ENCODE data around the gene SAT1. TPM values are rescaled to one million over a fixed set of nuclear protein-coding genes. Genes with fewer than 3 reads are reported as not detected.
"Not testable (repeated sequence)": the region's sequence is repeated elsewhere in the genome, so short reads cannot be mapped to it uniquely, and the experiment has no call there.

SAT1 gene
- total RNA-seq, 4 donors from 2014 or later, result 557 to 1,009 (median 639) TPM

DNA sequence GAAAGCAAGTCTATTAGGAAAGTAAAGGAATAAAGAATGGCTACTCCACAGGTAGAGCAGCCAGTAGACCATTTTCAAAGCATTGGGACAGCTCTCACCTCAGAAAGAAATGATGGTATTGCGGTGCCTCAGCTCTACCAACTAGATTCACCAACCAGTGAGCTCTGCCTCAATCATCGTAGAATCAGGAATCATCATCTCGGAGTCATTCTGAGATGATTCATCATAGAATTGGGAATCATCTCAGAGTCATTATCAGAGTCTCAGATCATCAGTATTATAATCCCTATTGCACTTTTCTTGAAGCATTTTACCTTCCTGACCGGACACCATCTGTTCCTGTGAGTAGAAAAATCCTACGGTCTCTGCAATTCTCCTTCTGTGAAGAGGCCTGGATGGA is 17.5 kb upstream of the SAT1 start:
- Histone ChIP-seq H3K36me3 (no peaks in the 10 kb centered on the region), H3K9me3 (no peaks in the 10 kb centered on the region), H3K27me3 (no peaks in the 10 kb centered on the region), H3K27ac (no peak overlapping the region), H3K4me3 (no peak overlapping the region), H3K4me1 (no peaks in the 10 kb centered on the region)
- TF ChIP-seq, protein P1, sequence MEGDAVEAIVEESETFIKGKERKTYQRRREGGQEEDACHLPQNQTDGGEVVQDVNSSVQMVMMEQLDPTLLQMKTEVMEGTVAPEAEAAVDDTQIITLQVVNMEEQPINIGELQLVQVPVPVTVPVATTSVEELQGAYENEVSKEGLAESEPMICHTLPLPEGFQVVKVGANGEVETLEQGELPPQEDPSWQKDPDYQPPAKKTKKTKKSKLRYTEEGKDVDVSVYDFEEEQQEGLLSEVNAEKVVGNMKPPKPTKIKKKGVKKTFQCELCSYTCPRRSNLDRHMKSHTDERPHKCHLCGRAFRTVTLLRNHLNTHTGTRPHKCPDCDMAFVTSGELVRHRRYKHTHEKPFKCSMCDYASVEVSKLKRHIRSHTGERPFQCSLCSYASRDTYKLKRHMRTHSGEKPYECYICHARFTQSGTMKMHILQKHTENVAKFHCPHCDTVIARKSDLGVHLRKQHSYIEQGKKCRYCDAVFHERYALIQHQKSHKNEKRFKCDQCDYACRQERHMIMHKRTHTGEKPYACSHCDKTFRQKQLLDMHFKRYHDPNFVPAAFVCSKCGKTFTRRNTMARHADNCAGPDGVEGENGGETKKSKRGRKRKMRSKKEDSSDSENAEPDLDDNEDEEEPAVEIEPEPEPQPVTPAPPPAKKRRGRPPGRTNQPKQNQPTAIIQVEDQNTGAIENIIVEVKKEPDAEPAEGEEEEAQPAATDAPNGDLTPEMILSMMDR (IDR thresholded peaks at IDR 0.05), result no peak
- TF ChIP-seq POLR2A (IDR thresholded peaks at IDR 0.05) (no peak), EP300 (IDR thresholded peaks at IDR 0.05) (no peak)
- WGBS, 2 donors, result 89% methylated on average over 5 of the region's 5 CpGs
- no peak for DNase-seq (ENCODE audit: low spot score in 2 of 2)

GRCh38 chrX:23765868-23766267 is 17.1 kb upstream of the SAT1 start:
- Histone ChIP-seq H3K27me3 (no peaks in the 10 kb centered on the region), H3K4me1 (no peaks in the 10 kb centered on the region), H3K4me3 (no peak overlapping the region), H3K27ac (no peak overlapping the region), H3K9me3 (no peaks in the 10 kb centered on the region), H3K36me3 (no peaks in the 10 kb centered on the region)
- no peak for DNase-seq (ENCODE audit: low spot score in 2 of 2)
- TF ChIP-seq, protein P1 (IDR thresholded peaks at IDR 0.05), result no peak
- TF ChIP-seq EP300 (IDR thresholded peaks at IDR 0.05) (no peak), POLR2A (IDR thresholded peaks at IDR 0.05) (no peak)
- 80 to 90% methylated on average over 1 to 16 of the region's 16 CpGs for WGBS, 2 donors

DNA sequence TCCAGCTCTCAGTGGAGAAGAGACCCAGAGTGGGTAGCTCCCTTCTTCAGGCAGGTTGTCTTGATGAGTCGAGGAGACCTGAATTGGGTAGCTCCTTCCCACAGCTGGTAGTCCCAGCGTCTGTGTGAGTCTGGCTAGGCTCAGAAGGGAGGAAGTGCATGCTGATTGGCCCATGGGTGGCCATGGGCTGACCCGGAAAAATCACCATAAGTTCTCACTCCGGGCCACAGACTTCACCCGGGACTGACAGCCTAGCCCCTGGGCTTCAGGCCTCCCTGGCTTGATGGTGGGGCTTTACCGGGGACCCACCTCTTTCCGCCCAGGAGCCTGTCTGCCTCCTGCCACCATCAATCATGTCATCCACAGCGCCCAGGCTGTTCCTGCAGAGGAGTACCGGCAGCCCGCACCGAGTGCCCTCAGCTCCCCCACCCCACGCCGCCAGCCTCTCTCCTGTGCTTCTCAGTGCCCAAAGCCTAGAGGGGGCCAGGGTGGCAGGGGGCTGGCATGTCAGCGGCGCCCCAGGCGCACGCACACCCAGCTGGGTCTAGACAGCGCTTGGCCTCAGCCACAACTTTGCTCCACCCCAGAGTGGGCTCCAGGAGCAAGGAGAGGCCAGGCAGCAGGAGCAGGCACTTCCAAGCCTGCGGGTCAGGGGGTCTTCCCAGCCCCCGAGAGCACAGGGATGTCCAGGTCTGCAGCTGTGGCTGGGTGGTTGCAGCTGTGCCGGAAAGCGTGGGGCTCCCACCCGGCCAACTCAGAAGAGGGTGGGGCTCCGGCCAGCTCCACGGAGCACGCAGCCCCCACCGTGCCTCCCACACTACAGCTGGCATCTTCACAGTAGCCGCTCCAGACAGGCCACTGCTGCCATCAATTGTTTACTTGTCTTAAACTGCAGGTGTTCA is 16.1 kb upstream of the SAT1 start:
- Histone ChIP-seq H3K4me3 (peak overlapping the region in 2 of 4 donors; percentile 22 to 33), H3K27ac (peak overlapping the region in 1 of 4 donors; percentile 50), H3K27me3 (no peaks in the 10 kb centered on the region), H3K36me3 (no peaks in the 10 kb centered on the region), H3K4me1 (no peaks in the 10 kb centered on the region), H3K9me3 (no peaks in the 10 kb centered on the region)
- no peak for DNase-seq (ENCODE audit: low spot score in 2 of 2)
- TF ChIP-seq, protein P1 (IDR thresholded peaks at IDR 0.05), result no peak
- TF ChIP-seq EP300 (IDR thresholded peaks at IDR 0.05) (no peak), POLR2A (IDR thresholded peaks at IDR 0.05) (no peak)
- 10 to 81% methylated on average over 6 to 20 of the region's 28 CpGs for WGBS, 2 donors

GRCh38 chrX:23770142-23770541 is 12.8 kb upstream of the SAT1 start:
- TF ChIP-seq, protein P1 (IDR thresholded peaks at IDR 0.05), result no peak
- TF ChIP-seq EP300 (IDR thresholded peaks at IDR 0.05) (no peak), POLR2A (IDR thresholded peaks at IDR 0.05) (no peak)
- Histone ChIP-seq H3K4me3 (no peak overlapping the region), H3K9me3 (no peaks in the 10 kb centered on the region), H3K27me3 (no peaks in the 10 kb centered on the region), H3K36me3 (no peaks in the 10 kb centered on the region), H3K4me1 (no peaks in the 10 kb centered on the region), H3K27ac (no peak overlapping the region)
- WGBS, 2 donors, result 75 to 80% methylated on average over 2 of the region's 2 CpGs
- DNase-seq (ENCODE audit: low spot score in 2 of 2), result no peak

- not testable (repeated sequence) for H3K9me3 ChIP-seq; H3K36me3 ChIP-seq; H3K27ac ChIP-seq; H3K27me3 ChIP-seq; H3K4me1 ChIP-seq; H3K4me3 ChIP-seq; DNase-seq (ENCODE audit: low spot score in 2 of 2)
- 88 to 97% methylated on average over 6 to 7 of the region's 7 CpGs for WGBS, 2 donors
These were observed 11.9 kb upstream of the SAT1 start for GRCh38 chrX:23771086-23771485.

Measured in tibial nerve (tissue), 4 donors.